ENCODE results near the gene PPP1R3C. TPM values are rescaled to one million over a fixed set of nuclear protein-coding genes. Genes with fewer than 3 reads are reported as not detected.

PPP1R3C gene
- total and polyA plus RNA-seq, 4 experiments from 2014 or later: not detected

DNA sequence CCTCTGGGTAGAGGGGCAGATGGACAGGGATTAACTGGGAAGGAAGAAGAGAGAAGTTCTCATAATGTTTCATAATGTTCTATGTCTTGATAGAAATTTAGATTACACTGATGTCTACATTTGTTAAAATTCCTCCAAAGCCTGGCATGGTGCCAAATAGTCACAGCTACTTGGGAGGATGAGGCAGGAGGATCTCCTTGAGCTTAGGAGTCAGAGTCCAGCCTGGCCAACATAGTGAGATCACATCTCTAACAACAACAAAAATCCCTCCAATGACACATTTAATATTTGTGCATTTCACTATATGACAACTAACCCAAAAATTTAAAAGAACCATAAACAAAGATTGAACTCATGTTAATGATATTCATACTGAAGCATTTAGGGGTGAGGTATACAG, 33.0 kb upstream of the PPP1R3C start:
- no peak overlapping the region for H3K27ac Mint-ChIP-seq
- peaks cover 12 to 15% of the 10 kb centered on the region in 2 donors for H3K27me3 Mint-ChIP-seq
- H3K27me3 ChIP-seq (ENCODE audit: insufficient read depth, low read length): no peaks in the 10 kb centered on the region
- CTCF ChIA-PET (ENCODE audit: partially characterized antibody): no interaction called here
- H3K9me3 Mint-ChIP-seq: peaks cover 0 to 2% (median 0%) of the 10 kb centered on the region in 8 donors
- H3K9me3 ChIP-seq (ENCODE audit: control insufficient read depth in 1 of 2, low read length in 2 of 2): no peaks in the 10 kb centered on the region
- no peaks in the 10 kb centered on the region for H3K36me3 Mint-ChIP-seq
- no peak overlapping the region for H3K4me3 Mint-ChIP-seq
- H3K4me1 ChIP-seq (ENCODE audit: insufficient read depth, low read length): no peaks in the 10 kb centered on the region
- DNase-seq: no peak
- H3K27ac ChIP-seq (ENCODE audit: low read depth, low read length): no peak overlapping the region
- H3K36me3 ChIP-seq (ENCODE audit: insufficient read depth, low read length): no peaks in the 10 kb centered on the region
- H3K4me1 Mint-ChIP-seq: no peaks in the 10 kb centered on the region
- intact Hi-C loops (cut with micrococcal nuclease): no loop called here
- no peak overlapping the region for H3K4me3 ChIP-seq (ENCODE audit: low read length in 2 of 2)
- POLR2A ChIA-PET (ENCODE audit: partially characterized antibody): no interaction called here

GRCh38 chr10:91664426-91664825, 31.6 kb upstream of the PPP1R3C start:
- Mint-ChIP-seq H3K4me3 (no peak overlapping the region), H3K9me3 (peaks cover 0 to 2% (median 0%) of the 10 kb centered on the region in 8 donors), H3K27me3 (peaks cover 12 to 16% of the 10 kb centered on the region in 2 donors), H3K36me3 (no peaks in the 10 kb centered on the region), H3K4me1 (no peaks in the 10 kb centered on the region), H3K27ac (no peak overlapping the region)
- ChIA-PET CTCF (ENCODE audit: partially characterized antibody) (no interaction called here), POLR2A (ENCODE audit: partially characterized antibody) (no interaction called here)
- H3K4me3 ChIP-seq (ENCODE audit: low read length in 2 of 2): no peak overlapping the region
- intact Hi-C loops (cut with micrococcal nuclease): no loop called here
- H3K4me1 ChIP-seq (ENCODE audit: insufficient read depth, low read length): no peaks in the 10 kb centered on the region
- no peaks in the 10 kb centered on the region for H3K9me3 ChIP-seq (ENCODE audit: control insufficient read depth in 1 of 2, low read length in 2 of 2)
- no peak overlapping the region for H3K27ac ChIP-seq (ENCODE audit: low read depth, low read length)
- H3K27me3 ChIP-seq (ENCODE audit: insufficient read depth, low read length): no peaks in the 10 kb centered on the region
- no peak for DNase-seq
- H3K36me3 ChIP-seq (ENCODE audit: insufficient read depth, low read length): no peaks in the 10 kb centered on the region

GRCh38 chr10:91662993-91663392, 30.1 kb upstream of the PPP1R3C start:
- CTCF ChIA-PET (ENCODE audit: partially characterized antibody): interaction anchor here (1.3 kb wide), 1 partner anchor 29 kb away, joined by 3 read pairs; no protein-coding TSS in a partner anchor
- H3K4me1 ChIP-seq (ENCODE audit: insufficient read depth, low read length): no peaks in the 10 kb centered on the region
- DNase-seq: no peak
- no peaks in the 10 kb centered on the region for H3K9me3 ChIP-seq (ENCODE audit: control insufficient read depth in 1 of 2, low read length in 2 of 2)
- no peak overlapping the region for H3K27ac Mint-ChIP-seq
- no peak overlapping the region for H3K4me3 ChIP-seq (ENCODE audit: low read length in 2 of 2)
- H3K4me3 Mint-ChIP-seq: no peak overlapping the region
- H3K27me3 Mint-ChIP-seq: peaks cover 9 to 16% of the 10 kb centered on the region in 2 donors
- intact Hi-C loops (cut with micrococcal nuclease): no loop called here
- H3K36me3 ChIP-seq (ENCODE audit: insufficient read depth, low read length): no peaks in the 10 kb centered on the region
- POLR2A ChIA-PET (ENCODE audit: partially characterized antibody): no interaction called here
- no peak overlapping the region for H3K27ac ChIP-seq (ENCODE audit: low read depth, low read length)
- no peaks in the 10 kb centered on the region for H3K36me3 Mint-ChIP-seq
- no peaks in the 10 kb centered on the region for H3K27me3 ChIP-seq (ENCODE audit: insufficient read depth, low read length)
- no peaks in the 10 kb centered on the region for H3K4me1 Mint-ChIP-seq
- peaks cover 0 to 5% (median 0%) of the 10 kb centered on the region in 8 donors for H3K9me3 Mint-ChIP-seq

- Histone ChIP-seq H3K36me3 (ENCODE audit: insufficient read depth, low read length) (no peaks in the 10 kb centered on the region), H3K4me3 (ENCODE audit: low read length in 2 of 2) (no peak overlapping the region), H3K27me3 (ENCODE audit: insufficient read depth, low read length) (no peaks in the 10 kb centered on the region), H3K9me3 (ENCODE audit: control insufficient read depth in 1 of 2, low read length in 2 of 2) (no peaks in the 10 kb centered on the region), H3K4me1 (ENCODE audit: insufficient read depth, low read length) (no peaks in the 10 kb centered on the region), H3K27ac (ENCODE audit: low read depth, low read length) (no peak overlapping the region)
- CTCF ChIA-PET (ENCODE audit: partially characterized antibody): no interaction called here
- intact Hi-C loops (cut with micrococcal nuclease): no loop called here
- no peak overlapping the region for H3K27ac Mint-ChIP-seq
- no peak for DNase-seq
- no peak overlapping the region for H3K4me3 Mint-ChIP-seq
- POLR2A ChIA-PET (ENCODE audit: partially characterized antibody): no interaction called here
- H3K36me3 Mint-ChIP-seq: no peaks in the 10 kb centered on the region
- H3K4me1 Mint-ChIP-seq: no peaks in the 10 kb centered on the region
- H3K27me3 Mint-ChIP-seq: peaks cover 0 to 2% of the 10 kb centered on the region in 2 donors
- H3K9me3 Mint-ChIP-seq: peaks cover 0 to 7% (median 0%) of the 10 kb centered on the region in 8 donors
Measured at GRCh38 chr10:91653219-91653870, 20.5 kb upstream of the PPP1R3C start.

DNA sequence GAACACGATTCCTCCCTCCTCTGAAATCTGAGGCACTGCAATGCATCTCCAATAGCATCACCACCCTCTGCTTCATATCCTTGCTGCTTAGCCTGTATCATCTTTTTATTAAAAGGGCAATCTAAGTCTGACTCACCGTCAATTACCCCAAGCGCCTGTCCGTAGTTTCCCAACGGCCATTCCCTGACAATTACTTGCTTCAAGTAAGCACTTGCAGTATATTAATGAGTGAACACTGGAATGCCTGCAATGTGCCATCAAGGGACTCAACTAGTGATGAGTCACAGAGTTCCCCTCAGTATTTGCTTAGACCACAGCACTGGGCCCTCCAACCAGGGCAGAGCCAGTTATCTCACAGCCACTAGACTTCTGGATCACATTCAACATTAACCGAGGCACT, 19.5 kb upstream of the PPP1R3C start:
- POLR2A ChIA-PET (ENCODE audit: partially characterized antibody): no interaction called here
- peaks cover under 1 to 4% of the 10 kb centered on the region in 2 donors for H3K27me3 Mint-ChIP-seq
- no peaks in the 10 kb centered on the region for H3K9me3 Mint-ChIP-seq
- no peaks in the 10 kb centered on the region for H3K27me3 ChIP-seq (ENCODE audit: insufficient read depth, low read length)
- DNase-seq: no peak
- H3K4me3 Mint-ChIP-seq: no peak overlapping the region
- H3K27ac ChIP-seq (ENCODE audit: low read depth, low read length): no peak overlapping the region
- CTCF ChIA-PET (ENCODE audit: partially characterized antibody): interaction anchor here (1.9 kb wide), 1 partner anchor 17 kb away, joined by 8 read pairs; no protein-coding TSS in a partner anchor
- no peaks in the 10 kb centered on the region for H3K4me1 Mint-ChIP-seq
- H3K36me3 ChIP-seq (ENCODE audit: insufficient read depth, low read length): no peaks in the 10 kb centered on the region
- no peaks in the 10 kb centered on the region for H3K9me3 ChIP-seq (ENCODE audit: control insufficient read depth in 1 of 2, low read length in 2 of 2)
- no peaks in the 10 kb centered on the region for H3K36me3 Mint-ChIP-seq
- no peak overlapping the region for H3K27ac Mint-ChIP-seq
- intact Hi-C loops (cut with micrococcal nuclease): no loop called here
- H3K4me1 ChIP-seq (ENCODE audit: insufficient read depth, low read length): no peaks in the 10 kb centered on the region
- H3K4me3 ChIP-seq (ENCODE audit: low read length in 2 of 2): no peak overlapping the region

DNA sequence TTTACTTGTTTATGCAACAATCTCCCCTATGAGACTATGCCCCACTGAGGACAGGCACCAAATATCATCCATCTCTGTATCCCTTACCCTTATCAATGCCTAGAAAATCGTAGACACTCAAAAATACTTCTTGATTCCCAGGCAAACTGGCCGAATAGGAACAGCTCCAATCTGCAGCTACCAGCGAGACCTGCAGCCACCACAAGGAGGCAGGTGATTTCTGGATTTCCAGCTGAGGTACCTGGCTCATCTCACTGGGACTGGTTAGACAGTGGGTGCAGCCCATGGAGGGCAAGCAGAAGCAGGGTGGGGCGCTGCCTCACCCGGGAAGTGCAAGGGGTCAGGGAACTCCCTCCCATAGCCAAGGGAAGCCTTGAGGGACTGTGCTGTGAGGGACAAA, 10.8 kb upstream of the PPP1R3C start:
- H3K4me1 ChIP-seq (ENCODE audit: insufficient read depth, low read length): no peaks in the 10 kb centered on the region
- H3K9me3 ChIP-seq (ENCODE audit: control insufficient read depth in 1 of 2, low read length in 2 of 2): no peaks in the 10 kb centered on the region
- CTCF ChIA-PET (ENCODE audit: partially characterized antibody): interaction anchor here (1.0 to 2.7 kb wide), 2 partner anchors 8 to 10 kb away, joined by 3 to 10 read pairs; no protein-coding TSS in a partner anchor
- no peaks in the 10 kb centered on the region for H3K27me3 ChIP-seq (ENCODE audit: insufficient read depth, low read length)
- peaks cover 33 to 35% of the 10 kb centered on the region in 2 donors for H3K27me3 Mint-ChIP-seq
- H3K4me1 Mint-ChIP-seq: no peaks in the 10 kb centered on the region
- POLR2A ChIA-PET (ENCODE audit: partially characterized antibody): no interaction called here
- no peaks in the 10 kb centered on the region for H3K36me3 Mint-ChIP-seq
- H3K4me3 ChIP-seq (ENCODE audit: low read length in 2 of 2): no peak overlapping the region
- intact Hi-C loops (cut with micrococcal nuclease): loop anchor here (2.0 kb wide), 1 partner anchor 269 kb away; no protein-coding TSS in a partner anchor
- no peak overlapping the region for H3K27ac Mint-ChIP-seq
- no peak for DNase-seq
- no peak overlapping the region for H3K4me3 Mint-ChIP-seq
- H3K9me3 Mint-ChIP-seq: peaks cover 0 to 2% (median 0%) of the 10 kb centered on the region in 8 donors
- H3K27ac ChIP-seq (ENCODE audit: low read depth, low read length): no peak overlapping the region
- no peaks in the 10 kb centered on the region for H3K36me3 ChIP-seq (ENCODE audit: insufficient read depth, low read length)

GRCh38 chr10:91642831-91643692, 10.2 kb upstream of the PPP1R3C start:
- H3K27me3 ChIP-seq (ENCODE audit: insufficient read depth, low read length): no peaks in the 10 kb centered on the region
- Mint-ChIP-seq H3K4me1 (no peaks in the 10 kb centered on the region), H3K4me3 (no peak overlapping the region), H3K9me3 (peaks cover 0 to 2% (median 0%) of the 10 kb centered on the region in 8 donors), H3K27me3 (peaks cover 35 to 36% of the 10 kb centered on the region in 2 donors), H3K36me3 (no peaks in the 10 kb centered on the region), H3K27ac (no peak overlapping the region)
- no peaks in the 10 kb centered on the region for H3K36me3 ChIP-seq (ENCODE audit: insufficient read depth, low read length)
- H3K4me3 ChIP-seq (ENCODE audit: low read length in 2 of 2): no peak overlapping the region
- ChIA-PET CTCF (ENCODE audit: partially characterized antibody) (interaction anchor here (1.0 kb wide), 2 partner anchors 9 to 345 kb away, joined by 3 to 4 read pairs; no protein-coding TSS in a partner anchor), POLR2A (ENCODE audit: partially characterized antibody) (no interaction called here)
- no peaks in the 10 kb centered on the region for H3K4me1 ChIP-seq (ENCODE audit: insufficient read depth, low read length)
- intact Hi-C loops (cut with micrococcal nuclease): loop anchor here (2.0 kb wide), 1 partner anchor 270 kb away; no protein-coding TSS in a partner anchor
- DNase-seq: no peak
- no peak overlapping the region for H3K27ac ChIP-seq (ENCODE audit: low read depth, low read length)
- H3K9me3 ChIP-seq (ENCODE audit: control insufficient read depth in 1 of 2, low read length in 2 of 2): no peaks in the 10 kb centered on the region

Data from CD4-positive, alpha-beta memory T cell (primary cell).